Kidney epithelial cell (primary cell): ENCODE data around the gene HSPB1. TPM values are rescaled to one million over a fixed set of nuclear protein-coding genes. Genes with fewer than 3 reads are reported as not detected.

ENCODE experiments used
- DNase-seq: peaks from one replicate; pipeline ENCODE4 v3.0.0-alpha.2; 2010; ENCODE audit warnings: low read depth
- H3K27me3 ChIP-seq: 2 replicates; pipeline ENCODE4 v1.6.0; 2011; ENCODE audit warnings: low read length; ENCODE audit not compliant: control insufficient read depth, insufficient read depth
- H3K36me3 ChIP-seq: 2 replicates; pipeline ENCODE4 v1.5.1; 2011; ENCODE audit warnings: low read length; ENCODE audit not compliant: control insufficient read depth, insufficient read depth
- H3K4me3 ChIP-seq: 2 replicates; pipeline ENCODE4 v1.5.1; 2011; ENCODE audit warnings: low read depth, mild to moderate bottlenecking, control low read depth, low read length
- total RNA-seq: library from RNA; depleted of rRNA; stranded (reverse); fragments of >200 nt; gene quantifications from 2 replicates; pipeline ENCODE4 v1.2.3, GENCODE V29; 2015
- TF ChIP-seq, protein P1 (sequence below): IDR thresholded peaks from 2 replicates; pipeline ENCODE4 v1.5.1; 2011; ENCODE audit warnings: mild to moderate bottlenecking, moderate library complexity, low read length, control low read depth, inconsistent platforms; ENCODE audit not compliant: insufficient read depth, poor library complexity, severe bottlenecking

Gene HSPB1
- total RNA-seq, 1 donor from 2014 or later: 138 TPM

DNA sequence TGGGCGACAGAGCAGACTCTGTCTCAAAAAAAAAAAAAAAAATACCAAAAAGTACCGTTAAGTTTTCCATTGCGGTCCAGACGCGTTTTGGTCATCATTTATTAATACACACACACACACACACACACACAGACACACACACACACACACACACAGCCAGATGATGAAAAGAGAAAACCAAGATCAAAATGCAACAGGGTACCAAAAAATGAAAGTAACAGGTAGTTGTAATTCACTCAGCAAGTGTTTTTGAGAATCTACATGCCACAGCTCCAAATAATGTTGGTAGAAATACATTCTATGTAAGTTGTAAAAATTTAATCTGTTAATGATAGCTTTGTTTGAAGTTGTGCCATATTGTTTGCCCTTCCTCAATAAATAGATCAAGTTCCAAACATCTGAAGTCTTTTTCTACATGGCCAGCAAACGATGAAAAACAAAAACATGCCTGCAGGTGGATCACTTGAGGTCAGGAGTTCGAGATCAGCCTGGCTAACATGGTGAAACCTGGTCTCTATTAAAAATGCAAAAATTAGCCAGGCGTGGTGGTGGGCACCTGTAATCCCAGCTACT is 46.9 kb downstream of the HSPB1 start:
- no peak overlapping the region for H3K4me3 ChIP-seq
- no peak for DNase-seq
- no peaks in the 10 kb centered on the region for H3K27me3 ChIP-seq
- TF ChIP-seq, protein P1, sequence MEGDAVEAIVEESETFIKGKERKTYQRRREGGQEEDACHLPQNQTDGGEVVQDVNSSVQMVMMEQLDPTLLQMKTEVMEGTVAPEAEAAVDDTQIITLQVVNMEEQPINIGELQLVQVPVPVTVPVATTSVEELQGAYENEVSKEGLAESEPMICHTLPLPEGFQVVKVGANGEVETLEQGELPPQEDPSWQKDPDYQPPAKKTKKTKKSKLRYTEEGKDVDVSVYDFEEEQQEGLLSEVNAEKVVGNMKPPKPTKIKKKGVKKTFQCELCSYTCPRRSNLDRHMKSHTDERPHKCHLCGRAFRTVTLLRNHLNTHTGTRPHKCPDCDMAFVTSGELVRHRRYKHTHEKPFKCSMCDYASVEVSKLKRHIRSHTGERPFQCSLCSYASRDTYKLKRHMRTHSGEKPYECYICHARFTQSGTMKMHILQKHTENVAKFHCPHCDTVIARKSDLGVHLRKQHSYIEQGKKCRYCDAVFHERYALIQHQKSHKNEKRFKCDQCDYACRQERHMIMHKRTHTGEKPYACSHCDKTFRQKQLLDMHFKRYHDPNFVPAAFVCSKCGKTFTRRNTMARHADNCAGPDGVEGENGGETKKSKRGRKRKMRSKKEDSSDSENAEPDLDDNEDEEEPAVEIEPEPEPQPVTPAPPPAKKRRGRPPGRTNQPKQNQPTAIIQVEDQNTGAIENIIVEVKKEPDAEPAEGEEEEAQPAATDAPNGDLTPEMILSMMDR: no peak
- peaks cover 4% of the 10 kb centered on the region for H3K36me3 ChIP-seq

DNA sequence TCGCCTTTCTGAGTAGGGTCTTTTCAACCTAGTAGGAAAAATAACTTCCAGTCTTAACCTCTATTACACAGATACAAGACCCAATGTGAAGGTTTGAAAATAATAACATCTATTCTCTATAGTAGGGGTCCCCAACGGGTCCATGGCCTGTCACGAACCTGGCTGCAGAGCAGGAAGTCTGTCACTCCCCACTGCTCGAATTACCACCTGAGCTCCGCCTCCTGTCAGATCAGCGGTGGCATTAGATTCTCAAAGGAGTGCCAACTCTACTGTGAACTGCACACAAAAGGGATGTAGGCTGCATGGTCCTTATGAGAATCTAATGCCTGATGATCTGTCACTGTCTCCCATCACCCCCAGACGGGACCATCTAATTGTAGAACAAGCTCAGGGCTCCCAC is 48.9 kb downstream of the HSPB1 start:
- TF ChIP-seq, protein P1: no peak
- Histone ChIP-seq H3K27me3 (no peaks in the 10 kb centered on the region), H3K36me3 (peaks cover 1% of the 10 kb centered on the region), H3K4me3 (no peak overlapping the region)
- DNase-seq: no peak

DNA sequence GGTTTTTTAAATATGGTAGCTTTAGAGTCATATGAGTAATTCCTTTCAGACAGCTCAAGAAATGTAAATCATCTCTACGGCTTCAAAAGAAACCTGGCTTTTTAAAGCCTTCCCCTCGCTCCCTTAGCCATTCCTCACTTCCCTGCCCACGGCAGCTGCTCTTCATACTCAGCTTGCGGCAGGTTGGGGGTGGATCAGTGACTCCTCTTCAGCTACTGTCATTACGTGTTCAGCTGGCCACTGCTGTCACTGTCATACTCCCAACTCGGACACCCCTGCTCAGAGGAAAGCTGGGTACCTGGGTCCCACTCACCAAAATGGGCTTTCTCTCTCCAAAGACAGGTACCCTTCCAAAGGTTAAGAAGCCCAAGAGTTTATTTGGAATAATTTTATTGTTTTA is 49.7 kb downstream of the HSPB1 start:
- no peak for DNase-seq
- Histone ChIP-seq H3K36me3 (no peaks in the 10 kb centered on the region), H3K27me3 (no peaks in the 10 kb centered on the region), H3K4me3 (no peak overlapping the region)
- TF ChIP-seq, protein P1: no peak

DNA sequence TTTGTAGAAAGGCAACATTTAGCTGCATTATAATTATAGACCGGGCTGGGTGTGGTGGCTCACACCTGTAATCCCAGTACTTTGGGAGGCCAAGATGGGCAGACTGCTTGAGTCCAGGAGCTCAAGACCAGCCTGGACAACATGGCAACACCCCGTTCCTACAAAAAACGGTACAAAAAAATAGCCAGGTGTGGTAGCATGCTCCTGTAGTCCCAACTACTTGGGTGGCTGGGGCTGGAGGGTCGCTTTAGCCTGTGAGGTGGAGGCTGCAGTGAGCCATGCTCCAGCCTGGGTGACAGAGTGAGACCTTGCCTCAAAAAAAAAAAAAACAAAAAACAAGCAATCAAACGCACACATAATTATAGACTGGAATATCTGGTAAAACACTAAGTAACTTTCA is 51.3 kb downstream of the HSPB1 start:
- no peak for DNase-seq
- TF ChIP-seq, protein P1: no peak
- Histone ChIP-seq H3K36me3 (no peaks in the 10 kb centered on the region), H3K27me3 (no peaks in the 10 kb centered on the region), H3K4me3 (no peak overlapping the region)

Other genes starting within 250 kb of the HSPB1 start
- gene SRRM3, start 100.8 kb upstream of the HSPB1 start, total RNA-seq: 0.21 TPM in 1 of 2 replicates, not detected in the other
- gene YWHAG, start 56.3 kb downstream of the HSPB1 start, total RNA-seq: 114 and 115 TPM in 2 replicates
- gene SSC4D, start 107.0 kb downstream of the HSPB1 start, total RNA-seq: 5.4 and 6.4 TPM in 2 replicates
- 6.0 and 8.6 TPM in 2 replicates for gene ZP3, start 122.3 kb downstream of the HSPB1 start, total RNA-seq
- 17.9 and 26.6 TPM in 2 replicates for gene DTX2, start 159.0 kb downstream of the HSPB1 start, total RNA-seq
- gene UPK3B, start 207.9 kb downstream of the HSPB1 start, total RNA-seq: not detected in 2 replicates
- gene SPDYE16, start 240.6 kb downstream of the HSPB1 start, total RNA-seq: not detected in 2 replicates